Ammon's horn (tissue), 1 donor: ENCODE measurements around the gene SYNPO2.
"Not testable (repeated sequence)": the region's sequence is repeated elsewhere in the genome, so short reads cannot be mapped to it uniquely, and the experiment has no call there.

Experiments used
- DNase-seq: peaks from one replicate; pipeline ENCODE4 v3.0.0-alpha.2; 2016; ENCODE audit warnings: low spot score

The SYNPO2 gene

GRCh38 chr4:119067125-119067524, 178.5 kb downstream of the SYNPO2 start:
- not testable (repeated sequence) for DNase-seq

- not testable (repeated sequence) for DNase-seq
Observed at GRCh38 chr4:119067670-119068360, 179.2 kb downstream of the SYNPO2 start.

- DNase-seq = no peak
Observed at GRCh38 chr4:119068529-119068962, 179.9 kb downstream of the SYNPO2 start.

GRCh38 chr4:119070301-119070700, 181.6 kb downstream of the SYNPO2 start:
- no peak for DNase-seq

- no peak for DNase-seq
Observed at GRCh38 chr4:119080721-119081541, 192.3 kb downstream of the SYNPO2 start.

GRCh38 chr4:119081542-119081859, 192.8 kb downstream of the SYNPO2 start:
- no peak for DNase-seq

- DNase-seq = no peak
Observed at GRCh38 chr4:119081943-119082342, 193.3 kb downstream of the SYNPO2 start.

- DNase-seq = no peak
Observed at GRCh38 chr4:119082661-119083060, 194.0 kb downstream of the SYNPO2 start.

GRCh38 chr4:119084513-119084912, 195.9 kb downstream of the SYNPO2 start:
- DNase-seq = no peak

GRCh38 chr4:119087121-119087520, 198.5 kb downstream of the SYNPO2 start:
- no peak for DNase-seq

- no peak for DNase-seq
Observed at GRCh38 chr4:119087656-119088055, 199.0 kb downstream of the SYNPO2 start.

GRCh38 chr4:119093042-119093827, 204.6 kb downstream of the SYNPO2 start:
- no peak for DNase-seq

GRCh38 chr4:119097282-119097900, 208.7 kb downstream of the SYNPO2 start:
- no peak for DNase-seq

- DNase-seq = no peak
Observed at GRCh38 chr4:119098306-119098705, 209.7 kb downstream of the SYNPO2 start.

GRCh38 chr4:119099227-119099810, 210.7 kb downstream of the SYNPO2 start:
- no peak for DNase-seq

- DNase-seq = no peak
Observed at GRCh38 chr4:119100655-119101054, 212.0 kb downstream of the SYNPO2 start.

- DNase-seq = no peak
Observed at GRCh38 chr4:119103263-119103662, 214.6 kb downstream of the SYNPO2 start.

GRCh38 chr4:119104644-119105273, 216.1 kb downstream of the SYNPO2 start:
- no peak for DNase-seq

GRCh38 chr4:119105605-119106004, 217.0 kb downstream of the SYNPO2 start:
- no peak for DNase-seq

GRCh38 chr4:119106036-119107000, 217.7 kb downstream of the SYNPO2 start:
- DNase-seq = no peak
